Sigmoid colon (tissue), 7 donors: ENCODE results near the gene DYSF. TPM values are rescaled to one million over a fixed set of nuclear protein-coding genes. Genes with fewer than 3 reads are reported as not detected.

Source experiments
- DNase-seq: peaks from one replicate; pipeline ENCODE4 v3.0.0-alpha.2; 2019
- H3K27ac ChIP-seq, 4 donors: fragments of 200-600 bp; sonication (generic); one replicate each; pipeline ENCODE4 v1.5.1; 2016 to 2019; ENCODE audit warnings: mild to moderate bottlenecking in 1 of 4
- H3K27me3 ChIP-seq, 3 donors: fragments of 200-600 bp; sonication (generic); one replicate each; pipeline ENCODE4 v1.5.1; 2019; ENCODE audit warnings: mild to moderate bottlenecking in 1 of 3
- H3K36me3 ChIP-seq, 4 donors: fragments of 200-600 bp; sonication (generic); one replicate each; pipeline ENCODE4 v1.5.1; 2016 to 2019
- H3K4me1 ChIP-seq, 4 donors: fragments of 200-600 bp; sonication (generic); one replicate each; pipeline ENCODE4 v1.5.1; 2017 to 2019
- H3K4me3 ChIP-seq, 4 donors: fragments of 200-600 bp; sonication (generic); one replicate each; pipeline ENCODE4 v1.5.1; 2017 to 2019; ENCODE audit warnings: mild to moderate bottlenecking in 2 of 4, moderate library complexity in 1 of 4
- H3K9me3 ChIP-seq, 4 donors: fragments of 200-600 bp in 3 of 4; sonication (generic) in 3 of 4; one replicate each; pipeline versions ENCODE4 v1.5.1 to v1.6.1; 2013 to 2019
- EP300 ChIP-seq, 4 donors: sonication (generic); formaldehyde crosslinking; IDR thresholded peaks; one replicate each; pipeline ENCODE4 v1.6.1; 2017; ENCODE audit warnings: antibody characterized with exemption in 4 of 4
- POLR2A ChIP-seq, 2 donors: fragments of 450-650 bp; IDR thresholded peaks; one replicate each; pipeline ENCODE4 v1.6.1; 2016; ENCODE audit warnings: antibody characterized with exemption in 2 of 2, mild to moderate bottlenecking in 2 of 2, moderate library complexity in 2 of 2
- POLR2AphosphoS5 ChIP-seq, 4 donors: sonication (generic); formaldehyde crosslinking; IDR thresholded peaks; one replicate each; pipeline ENCODE4 v1.6.1; 2017; ENCODE audit warnings: antibody characterized with exemption in 4 of 4
- WGBS, 2 donors: extraction: QIAGEN DNeasy Blood & Tissue Kit; methylation state at CpG; one replicate each; pipeline ENCODE4 v1.1.7; 2013; 5-methylcytosine and 5-hydroxymethylcytosine counted together
- intact Hi-C: fragments of 100-400 bp; cut with DNase I; formaldehyde crosslinking; loops from one replicate; pipeline ENCODE4 v1.15.1; 2023
- polyA plus RNA-seq, 3 donors: library from polyadenylated mRNA; stranded (reverse); fragments of 200-250 nt; gene quantifications; one replicate each; pipeline ENCODE4 v1.2.3, GENCODE V29; 2013
- total RNA-seq, 4 donors: library from RNA; depleted of rRNA; stranded (reverse); fragments of >200 nt; gene quantifications; one replicate each; pipeline ENCODE4 v1.1.0, GENCODE V29; 2016
- TF ChIP-seq, protein P1 (sequence below), 4 experiments: fragments of 450-650 bp in 3 of 4; fragments of 200-600 bp in 1 of 4; IDR thresholded peaks; one replicate each; pipeline ENCODE4 v1.5.1; 2016 to 2019; ENCODE audit warnings: antibody characterized with exemption in 4 of 4, mild to moderate bottlenecking in 3 of 4, moderate library complexity in 2 of 4
- donor health status: healthy with polysubstance abuse.
- donor health status: Bipolar disorder and iron deficiency.
- donor health status: healthy.

DYSF gene
- total and polyA plus RNA-seq, 7 donors = 1.6 to 49.6 (median 12.5) TPM

DNA sequence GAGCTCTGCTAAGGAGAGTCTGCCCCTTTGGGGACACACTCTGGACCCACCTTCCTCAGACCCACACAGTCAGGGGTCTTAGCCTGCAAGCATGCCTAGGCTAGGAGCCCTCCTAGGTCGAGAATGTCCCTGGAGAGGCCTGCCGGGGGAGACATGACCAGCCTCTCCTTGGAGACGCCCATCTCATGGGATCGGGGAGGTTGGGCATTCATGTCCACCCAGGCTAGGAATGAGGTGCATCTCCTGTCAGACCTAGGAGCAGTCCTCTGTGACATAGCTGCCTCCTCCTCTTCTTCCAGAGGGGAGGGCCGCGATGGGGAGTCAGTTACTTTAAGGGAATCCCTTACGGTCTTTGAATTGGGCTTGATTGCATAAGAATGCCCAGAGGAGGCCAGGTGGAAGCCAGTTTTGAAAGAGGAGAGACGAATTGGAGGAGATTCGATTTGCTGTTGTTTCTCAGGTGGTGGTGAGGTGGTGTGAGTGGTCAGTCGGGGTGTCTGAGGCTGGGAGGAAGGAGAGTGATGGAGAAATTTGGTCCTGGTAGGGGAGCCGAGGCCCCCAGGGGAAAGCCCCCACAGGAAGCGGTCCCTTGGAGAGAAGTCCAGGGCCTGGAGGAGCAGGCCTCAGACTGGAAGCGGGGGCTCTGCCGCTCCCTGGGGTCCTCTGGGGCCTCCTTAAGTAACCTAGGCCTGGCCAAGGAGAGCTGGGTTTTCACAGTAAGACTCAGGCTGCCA, 241.3 kb downstream of the DYSF start:
- 87 to 91% methylated on average over 14 of the region's 14 CpGs for WGBS, 2 donors
- no peak for DNase-seq
- no peaks in the 10 kb centered on the region for H3K9me3 ChIP-seq
- no peak overlapping the region for H3K4me3 ChIP-seq
- peaks cover 0 to under 1% (median 0%) of the 10 kb centered on the region in 4 donors for H3K4me1 ChIP-seq
- TF ChIP-seq POLR2A (IDR thresholded peaks at IDR 0.05) (no peak), POLR2AphosphoS5 (IDR thresholded peaks at IDR 0.05) (no peak), EP300 (IDR thresholded peaks at IDR 0.05) (no peak)
- TF ChIP-seq, protein P1, sequence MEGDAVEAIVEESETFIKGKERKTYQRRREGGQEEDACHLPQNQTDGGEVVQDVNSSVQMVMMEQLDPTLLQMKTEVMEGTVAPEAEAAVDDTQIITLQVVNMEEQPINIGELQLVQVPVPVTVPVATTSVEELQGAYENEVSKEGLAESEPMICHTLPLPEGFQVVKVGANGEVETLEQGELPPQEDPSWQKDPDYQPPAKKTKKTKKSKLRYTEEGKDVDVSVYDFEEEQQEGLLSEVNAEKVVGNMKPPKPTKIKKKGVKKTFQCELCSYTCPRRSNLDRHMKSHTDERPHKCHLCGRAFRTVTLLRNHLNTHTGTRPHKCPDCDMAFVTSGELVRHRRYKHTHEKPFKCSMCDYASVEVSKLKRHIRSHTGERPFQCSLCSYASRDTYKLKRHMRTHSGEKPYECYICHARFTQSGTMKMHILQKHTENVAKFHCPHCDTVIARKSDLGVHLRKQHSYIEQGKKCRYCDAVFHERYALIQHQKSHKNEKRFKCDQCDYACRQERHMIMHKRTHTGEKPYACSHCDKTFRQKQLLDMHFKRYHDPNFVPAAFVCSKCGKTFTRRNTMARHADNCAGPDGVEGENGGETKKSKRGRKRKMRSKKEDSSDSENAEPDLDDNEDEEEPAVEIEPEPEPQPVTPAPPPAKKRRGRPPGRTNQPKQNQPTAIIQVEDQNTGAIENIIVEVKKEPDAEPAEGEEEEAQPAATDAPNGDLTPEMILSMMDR (IDR thresholded peaks at IDR 0.05) = no peak
- H3K27ac ChIP-seq = no peak overlapping the region
- intact Hi-C loops = no loop called here
- H3K27me3 ChIP-seq = no peaks in the 10 kb centered on the region
- H3K36me3 ChIP-seq = no peaks in the 10 kb centered on the region

DNA sequence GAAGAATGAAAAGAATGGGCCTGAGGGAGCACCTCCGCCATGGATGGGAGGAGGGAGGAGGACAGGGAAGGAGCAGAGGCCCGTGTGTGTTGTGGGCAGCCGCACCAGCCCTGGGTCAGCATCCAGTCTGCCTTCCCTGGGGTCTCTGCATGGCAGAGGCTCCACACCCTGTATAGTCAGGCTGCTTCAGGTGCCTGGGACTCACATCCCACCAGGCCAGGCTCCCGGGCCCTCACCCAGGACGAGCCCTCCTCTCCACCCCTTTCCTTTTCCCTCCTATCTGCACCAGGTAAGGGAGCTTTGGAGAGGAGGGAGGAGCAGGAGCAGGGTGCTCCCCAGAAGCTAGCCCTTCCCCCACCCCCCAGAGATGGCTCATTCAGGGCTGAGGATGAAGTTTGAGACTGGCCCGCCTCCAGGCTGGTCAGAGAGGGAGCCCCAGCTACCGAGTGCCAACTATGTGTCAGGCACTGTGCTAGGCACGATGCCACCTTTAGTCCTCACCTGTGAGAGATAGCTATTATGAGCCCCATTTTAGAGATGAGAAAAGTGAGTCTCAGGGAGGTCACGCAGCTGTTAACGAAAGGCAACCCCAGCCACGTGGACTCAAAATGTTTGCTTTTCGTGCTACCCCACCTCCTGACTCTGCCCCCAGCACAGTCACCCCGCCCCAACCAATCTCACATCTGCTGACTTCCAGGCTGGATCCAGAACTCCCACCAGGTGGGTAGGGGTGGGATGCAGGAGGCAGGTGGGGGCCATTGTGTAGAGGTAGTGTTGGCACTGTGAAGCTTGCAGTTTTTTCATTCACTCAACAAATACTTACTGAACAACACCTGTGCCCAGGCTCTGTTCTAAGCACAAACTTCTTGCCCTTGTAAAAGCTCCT, 242.1 kb downstream of the DYSF start:
- Histone ChIP-seq H3K27me3 (no peaks in the 10 kb centered on the region), H3K4me1 (peaks cover 0 to 8% (median 7%) of the 10 kb centered on the region in 4 donors), H3K4me3 (no peak overlapping the region), H3K36me3 (no peaks in the 10 kb centered on the region), H3K27ac (no peak overlapping the region), H3K9me3 (no peaks in the 10 kb centered on the region)
- intact Hi-C loops = no loop called here
- TF ChIP-seq POLR2AphosphoS5 (IDR thresholded peaks at IDR 0.05) = no peak
- TF ChIP-seq, protein P1 (IDR thresholded peaks at IDR 0.05) = no peak
- no peak for TF ChIP-seq EP300 (IDR thresholded peaks at IDR 0.05)
- TF ChIP-seq POLR2A (IDR thresholded peaks at IDR 0.05) = no peak
- WGBS, 2 donors = 81 to 86% methylated on average over 13 of the region's 13 CpGs
- DNase-seq = no peak

DNA sequence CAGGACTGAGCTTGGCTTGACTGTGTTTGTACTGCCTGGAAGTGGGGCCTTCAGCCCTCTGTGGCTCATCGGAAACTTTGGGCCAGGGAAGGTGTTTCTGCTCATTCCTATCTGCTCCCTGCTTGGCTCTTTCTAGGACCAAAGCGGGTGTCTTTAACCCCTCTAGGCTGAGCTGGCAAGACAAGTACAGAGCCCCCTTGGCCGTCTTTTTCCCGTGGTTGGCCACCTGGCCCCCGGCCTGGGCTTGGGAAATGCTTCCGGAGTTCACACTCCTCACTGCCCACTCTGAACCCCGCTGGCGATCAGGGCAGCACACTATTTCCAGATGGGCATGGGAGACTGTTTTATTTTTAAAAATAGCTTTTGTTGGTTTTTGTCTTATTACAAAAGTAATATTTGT, 243.0 kb downstream of the DYSF start:
- no peaks in the 10 kb centered on the region for H3K9me3 ChIP-seq
- H3K27ac ChIP-seq = no peak overlapping the region
- 68 to 77% methylated on average over 8 of the region's 8 CpGs for WGBS, 2 donors
- peaks cover 0 to 17% (median 16%) of the 10 kb centered on the region in 4 donors for H3K4me1 ChIP-seq
- no peak for DNase-seq
- no peak overlapping the region for H3K4me3 ChIP-seq
- no peaks in the 10 kb centered on the region for H3K36me3 ChIP-seq
- H3K27me3 ChIP-seq = no peaks in the 10 kb centered on the region
- intact Hi-C loops = no loop called here
- TF ChIP-seq EP300 (IDR thresholded peaks at IDR 0.05) = no peak
- TF ChIP-seq, protein P1 (IDR thresholded peaks at IDR 0.05) = no peak
- no peak for TF ChIP-seq POLR2AphosphoS5 (IDR thresholded peaks at IDR 0.05)
- TF ChIP-seq POLR2A (IDR thresholded peaks at IDR 0.05) = no peak

DNA sequence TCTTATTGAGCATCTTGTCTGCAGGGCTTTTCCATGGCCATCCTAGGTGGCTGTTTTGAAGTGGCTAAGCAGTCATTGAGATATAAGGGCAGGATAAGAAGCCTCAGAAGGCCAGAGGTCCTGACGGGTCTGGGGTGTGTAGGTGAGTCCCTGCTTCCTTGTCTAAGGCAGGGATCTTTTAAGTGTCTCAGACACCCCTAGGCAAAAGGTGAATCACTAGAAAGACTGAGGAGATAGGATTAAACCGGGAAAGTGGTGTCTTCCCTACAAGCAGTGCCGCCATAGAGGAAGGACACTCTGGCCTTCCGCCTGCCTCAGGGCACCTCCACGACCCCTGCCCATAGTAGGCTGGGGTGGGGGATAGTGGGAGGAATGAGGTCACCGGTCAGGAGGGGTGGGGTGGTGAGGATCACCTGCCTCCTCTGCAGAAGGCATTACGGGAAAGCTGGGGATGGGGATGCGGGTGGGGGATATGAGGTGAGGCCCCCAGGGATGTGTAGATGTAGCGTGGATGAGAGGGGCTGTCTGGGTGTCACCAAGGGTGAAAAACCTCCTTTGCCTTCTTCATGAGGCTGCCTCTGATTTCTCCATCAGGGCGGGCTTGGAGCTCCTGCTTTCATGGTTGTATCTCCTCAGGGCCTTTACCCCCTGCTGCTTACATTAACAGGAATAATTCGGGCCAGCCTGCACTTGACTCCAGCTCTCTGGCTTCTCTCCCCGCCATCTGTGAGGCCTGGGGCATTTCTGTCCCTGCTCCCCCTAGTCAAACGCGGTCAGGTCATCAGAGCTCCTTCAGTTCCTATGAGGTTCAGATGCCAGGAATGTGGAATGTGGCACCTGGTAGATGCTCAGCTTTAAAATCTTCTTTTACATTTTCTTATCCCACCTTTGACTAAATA, 244.0 kb downstream of the DYSF start:
- H3K27ac ChIP-seq = no peak overlapping the region
- no peaks in the 10 kb centered on the region for H3K36me3 ChIP-seq
- DNase-seq = peak; percentile 39
- H3K9me3 ChIP-seq = no peaks in the 10 kb centered on the region
- intact Hi-C loops = no loop called here
- WGBS, 2 donors = 88% methylated on average over 14 of the region's 14 CpGs
- no peak overlapping the region for H3K4me3 ChIP-seq
- no peaks in the 10 kb centered on the region for H3K27me3 ChIP-seq
- H3K4me1 ChIP-seq = peaks cover 0 to 25% (median 21%) of the 10 kb centered on the region in 4 donors
- TF ChIP-seq, protein P1 (IDR thresholded peaks at IDR 0.05) = no peak
- no peak for TF ChIP-seq POLR2A (IDR thresholded peaks at IDR 0.05)
- TF ChIP-seq EP300 (IDR thresholded peaks at IDR 0.05) = no peak
- TF ChIP-seq POLR2AphosphoS5 (IDR thresholded peaks at IDR 0.05) = no peak
